Measurements from ENCODE around the gene TNRC6A. TPM values are rescaled to one million over a fixed set of nuclear protein-coding genes. Genes with fewer than 3 reads are reported as not detected.
"Not testable (repeated sequence)": the region's sequence is repeated elsewhere in the genome, so short reads cannot be mapped to it uniquely, and the experiment has no call there.

TNRC6A gene
- total and polyA plus RNA-seq, 2 experiments from 2014 or later = 24.5 to 33.1 TPM

DNA sequence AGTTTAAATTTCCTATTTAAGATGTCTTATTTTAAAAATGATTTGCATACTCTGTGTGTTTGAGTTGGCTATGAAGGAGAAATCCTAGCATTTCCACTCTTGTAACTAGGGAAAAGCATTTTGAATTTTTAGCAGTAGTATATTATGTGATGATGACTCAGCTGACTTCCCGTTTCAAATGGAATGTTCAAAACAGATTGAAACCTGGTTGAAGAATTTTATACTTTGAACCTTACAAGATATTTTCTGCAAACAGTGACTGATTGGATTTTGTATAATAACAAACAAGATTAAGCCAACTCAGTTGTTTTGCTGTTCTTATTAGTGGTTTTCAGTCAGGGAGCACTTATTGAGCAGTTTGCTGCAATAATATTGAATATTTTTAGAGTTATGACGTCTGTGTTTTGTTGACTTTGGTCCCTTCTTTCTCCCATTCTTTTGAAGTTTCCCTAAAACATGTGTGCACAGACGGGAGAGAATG, 8.0 kb downstream of the TNRC6A start:
- TF ChIP-seq, protein P1, sequence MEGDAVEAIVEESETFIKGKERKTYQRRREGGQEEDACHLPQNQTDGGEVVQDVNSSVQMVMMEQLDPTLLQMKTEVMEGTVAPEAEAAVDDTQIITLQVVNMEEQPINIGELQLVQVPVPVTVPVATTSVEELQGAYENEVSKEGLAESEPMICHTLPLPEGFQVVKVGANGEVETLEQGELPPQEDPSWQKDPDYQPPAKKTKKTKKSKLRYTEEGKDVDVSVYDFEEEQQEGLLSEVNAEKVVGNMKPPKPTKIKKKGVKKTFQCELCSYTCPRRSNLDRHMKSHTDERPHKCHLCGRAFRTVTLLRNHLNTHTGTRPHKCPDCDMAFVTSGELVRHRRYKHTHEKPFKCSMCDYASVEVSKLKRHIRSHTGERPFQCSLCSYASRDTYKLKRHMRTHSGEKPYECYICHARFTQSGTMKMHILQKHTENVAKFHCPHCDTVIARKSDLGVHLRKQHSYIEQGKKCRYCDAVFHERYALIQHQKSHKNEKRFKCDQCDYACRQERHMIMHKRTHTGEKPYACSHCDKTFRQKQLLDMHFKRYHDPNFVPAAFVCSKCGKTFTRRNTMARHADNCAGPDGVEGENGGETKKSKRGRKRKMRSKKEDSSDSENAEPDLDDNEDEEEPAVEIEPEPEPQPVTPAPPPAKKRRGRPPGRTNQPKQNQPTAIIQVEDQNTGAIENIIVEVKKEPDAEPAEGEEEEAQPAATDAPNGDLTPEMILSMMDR (IDR thresholded peaks at IDR 0.05; ENCODE audit: low read depth, low read length) = no peak
- H3K27ac ChIP-seq = no peak overlapping the region
- H3K27me3 ChIP-seq = no peaks in the 10 kb centered on the region
- no peaks in the 10 kb centered on the region for H3K36me3 ChIP-seq
- no peak overlapping the region for H3K4me3 ChIP-seq
- peak in 1 of 2 donors; percentile 46 for DNase-seq (ENCODE audit: low read depth in 1 of 2, low spot score in 1 of 2)
- no peaks in the 10 kb centered on the region for H3K9me3 ChIP-seq (ENCODE audit: low read depth)
- H3K4me1 ChIP-seq (ENCODE audit: low read depth) = peaks cover under 1% of the 10 kb centered on the region

GRCh38 chr16:24737916-24738594, 8.6 kb downstream of the TNRC6A start:
- H3K27ac ChIP-seq = no peak overlapping the region

GRCh38 chr16:24738895-24739294, 9.4 kb downstream of the TNRC6A start:
- TF ChIP-seq, protein P1 (IDR thresholded peaks at IDR 0.05; ENCODE audit: low read depth, low read length) = no peak
- DNase-seq (ENCODE audit: low read depth in 1 of 2, low spot score in 1 of 2) = no peak
- Histone ChIP-seq H3K4me1 (ENCODE audit: low read depth) (no peaks in the 10 kb centered on the region), H3K9me3 (ENCODE audit: low read depth) (no peaks in the 10 kb centered on the region), H3K36me3 (no peaks in the 10 kb centered on the region), H3K27me3 (no peaks in the 10 kb centered on the region), H3K4me3 (no peak overlapping the region), H3K27ac (no peak overlapping the region)

More at GRCh38 chr16:24737916-24738594, 8.6 kb downstream of the TNRC6A start:
- H3K27me3 ChIP-seq = no peaks in the 10 kb centered on the region
- no peak overlapping the region for H3K4me3 ChIP-seq
- TF ChIP-seq, protein P1 (IDR thresholded peaks at IDR 0.05; ENCODE audit: low read depth, low read length) = no peak
- no peaks in the 10 kb centered on the region for H3K4me1 ChIP-seq (ENCODE audit: low read depth)
- H3K9me3 ChIP-seq (ENCODE audit: low read depth) = no peaks in the 10 kb centered on the region
- no peaks in the 10 kb centered on the region for H3K36me3 ChIP-seq
- no peak for DNase-seq (ENCODE audit: low read depth in 1 of 2, low spot score in 1 of 2)

DNA sequence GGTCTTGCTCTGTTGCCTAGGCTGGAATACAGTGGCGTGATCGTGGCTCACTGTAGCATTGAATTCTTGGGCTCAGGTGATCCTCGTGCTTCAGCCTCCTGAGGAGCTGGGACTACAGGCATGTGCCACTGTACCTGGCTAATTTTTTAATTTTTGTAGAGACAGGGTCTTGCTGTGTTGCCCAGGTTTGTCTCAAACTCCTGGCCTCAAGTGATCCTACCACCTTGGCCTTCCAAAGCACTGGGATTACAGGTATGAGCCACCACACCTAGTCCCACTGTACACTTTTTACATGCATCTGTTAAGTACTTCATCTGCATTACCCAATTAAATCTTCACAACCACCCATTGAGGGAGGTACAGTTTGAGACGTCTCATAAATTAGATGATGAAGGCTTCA, 12.4 kb downstream of the TNRC6A start:
- H3K27me3 ChIP-seq = no peaks in the 10 kb centered on the region
- H3K27ac ChIP-seq = no peak overlapping the region
- no peak overlapping the region for H3K4me3 ChIP-seq
- H3K36me3 ChIP-seq = no peaks in the 10 kb centered on the region
- TF ChIP-seq, protein P1 (IDR thresholded peaks at IDR 0.05; ENCODE audit: low read depth, low read length) = no peak
- H3K4me1 ChIP-seq (ENCODE audit: low read depth) = peaks cover 3% of the 10 kb centered on the region
- H3K9me3 ChIP-seq (ENCODE audit: low read depth) = no peaks in the 10 kb centered on the region
- DNase-seq (ENCODE audit: low read depth in 1 of 2, low spot score in 1 of 2) = no peak

- DNase-seq (ENCODE audit: low read depth in 1 of 2, low spot score in 1 of 2) = not testable (repeated sequence)
These were observed 13.2 kb downstream of the TNRC6A start for GRCh38 chr16:24742610-24743009.

GRCh38 chr16:24745391-24745790, 15.9 kb downstream of the TNRC6A start:
- no peak for DNase-seq (ENCODE audit: low read depth in 1 of 2, low spot score in 1 of 2)
- H3K9me3 ChIP-seq (ENCODE audit: low read depth) = no peaks in the 10 kb centered on the region
- no peak overlapping the region for H3K27ac ChIP-seq
- H3K27me3 ChIP-seq = no peaks in the 10 kb centered on the region
- H3K36me3 ChIP-seq = no peaks in the 10 kb centered on the region
- H3K4me1 ChIP-seq (ENCODE audit: low read depth) = peaks cover 3% of the 10 kb centered on the region
- H3K4me3 ChIP-seq = no peak overlapping the region
- TF ChIP-seq, protein P1 (IDR thresholded peaks at IDR 0.05; ENCODE audit: low read depth, low read length) = no peak

More at GRCh38 chr16:24742610-24743009, 13.2 kb downstream of the TNRC6A start:
- H3K9me3 ChIP-seq (ENCODE audit: low read depth); H3K27ac ChIP-seq; H3K36me3 ChIP-seq; H3K4me3 ChIP-seq; H3K27me3 ChIP-seq; H3K4me1 ChIP-seq (ENCODE audit: low read depth): not testable (repeated sequence)
